ENCODE results near the gene ELMO1. TPM values are rescaled to one million over a fixed set of nuclear protein-coding genes. Genes with fewer than 3 reads are reported as not detected.

The ELMO1 gene
- total RNA-seq, 1 experiment from 2014 or later: 1.1 TPM

- no peak for DNase-seq (ENCODE audit: low read depth, low spot score)
- H3K9me3 ChIP-seq (ENCODE audit: control insufficient read depth in 1 of 2, insufficient read depth in 1 of 2, low read depth in 1 of 2, low read length in 2 of 2): no peaks in the 10 kb centered on the region
- RAD21 ChIA-PET (ENCODE audit: low non-redundant PET in 1 of 2, low total read pairs in 2 of 2, uncharacterized antibody in 2 of 2, unreplicated experiment in 2 of 2): no interaction called here
- no peaks in the 10 kb centered on the region for H3K79me2 ChIP-seq (ENCODE audit: insufficient read depth, low read length)
- POLR2A ChIA-PET: no interaction called here
- H2AFZ ChIP-seq (ENCODE audit: low read depth, low read length, poor library complexity, severe bottlenecking): no peak overlapping the region
- H3K9me2 ChIP-seq (ENCODE audit: insufficient read depth): no peaks in the 10 kb centered on the region
- H3K9ac ChIP-seq (ENCODE audit: low read length): no peak overlapping the region
- H3K4me3 ChIP-seq (replicated peaks in 1 of 2; ENCODE audit: low read depth in 1 of 2, low read length in 2 of 2): no peak overlapping the region
- TF ChIP-seq TCF7L2 (IDR thresholded peaks at IDR 0.05; ENCODE audit: borderline replicate concordance, extremely low read depth, insufficient read depth, insufficient read length): no peak
- no peak for TF ChIP-seq EGR1 (IDR thresholded peaks at IDR 0.05; ENCODE audit: low read depth)
- TF ChIP-seq ZNF274 (IDR thresholded peaks at IDR 0.05; ENCODE audit: low read depth, low read length): no peak
- no peak for TF ChIP-seq YY1 (IDR thresholded peaks at IDR 0.05; ENCODE audit: extremely low read depth, insufficient replicate concordance, low read depth, low read length)
- TF ChIP-seq MAX (IDR thresholded peaks at IDR 0.05): no peak
- no peak for TF ChIP-seq ELF1 (IDR thresholded peaks at IDR 0.05; ENCODE audit: borderline replicate concordance, low read depth)
- TF ChIP-seq RAD21 (IDR thresholded peaks at IDR 0.05; ENCODE audit: low read depth): no peak
- no peak for TF ChIP-seq SIN3A (IDR thresholded peaks at IDR 0.05; ENCODE audit: low read depth)
- no peak for TF ChIP-seq FOSL1 (IDR thresholded peaks at IDR 0.05; ENCODE audit: low read depth)
- no peak for TF ChIP-seq SP1 (IDR thresholded peaks at IDR 0.05; ENCODE audit: low read depth)
- TF ChIP-seq REST (IDR thresholded peaks at IDR 0.05; ENCODE audit: low read depth): no peak
- no peak for TF ChIP-seq SRF (IDR thresholded peaks at IDR 0.05; ENCODE audit: low read depth)
- TF ChIP-seq CEBPB (IDR thresholded peaks at IDR 0.05; ENCODE audit: low read depth): no peak
- no peak for TF ChIP-seq ZBTB33 (IDR thresholded peaks at IDR 0.05; ENCODE audit: extremely low read depth, insufficient replicate concordance, low read length)
- TF ChIP-seq EZH2phosphoT487 (IDR thresholded peaks at IDR 0.05; ENCODE audit: borderline replicate concordance): no peak
- TF ChIP-seq JUND (IDR thresholded peaks at IDR 0.05): no peak
- no peak for TF ChIP-seq EZH2 (IDR thresholded peaks at IDR 0.05)
- no peak for TF ChIP-seq POLR2AphosphoS5 (IDR thresholded peaks at IDR 0.05; ENCODE audit: low read depth, low read length)
- no peak for TF ChIP-seq CTCF (IDR thresholded peaks at IDR 0.05 in 2 of 3, conservative IDR thresholded peaks at IDR 0.05 in 1 of 3; ENCODE audit: borderline replicate concordance in 1 of 3, insufficient read depth in 1 of 3, low read depth in 2 of 3, low read length in 2 of 3)
- intact Hi-C loops (cut with micrococcal nuclease): no loop called here
- peaks cover 49% of the 10 kb centered on the region for H3K27me3 ChIP-seq (ENCODE audit: insufficient read depth, low read length)
- H3K4me1 ChIP-seq (ENCODE audit: control insufficient read depth in 1 of 2, insufficient read depth in 2 of 2, low read length in 2 of 2): no peaks in the 10 kb centered on the region
- H3K36me3 ChIP-seq (ENCODE audit: control insufficient read depth in 1 of 2, insufficient read depth in 2 of 2, low read length in 2 of 2): no peaks in the 10 kb centered on the region
- H3K27ac ChIP-seq (ENCODE audit: low read depth, low read length): no peak overlapping the region
- ATAC-seq: no peak
- BruUV-seq (replicated peaks): no TSS peak
- CTCF ChIA-PET: no interaction called here
- no peak overlapping the region for H3K4me2 ChIP-seq (ENCODE audit: low read length)
- no peaks in the 10 kb centered on the region for H4K20me1 ChIP-seq (ENCODE audit: insufficient read depth)
Measured at GRCh38 chr7:37248396-37248861, 200.2 kb downstream of the ELMO1 start.
